Measurements from ENCODE around the gene FRMD6. TPM values are rescaled to one million over a fixed set of nuclear protein-coding genes. Genes with fewer than 3 reads are reported as not detected.

Gene FRMD6
- total RNA-seq = 1 to 10 TPM; 3.4 to 3.9 TPM

DNA sequence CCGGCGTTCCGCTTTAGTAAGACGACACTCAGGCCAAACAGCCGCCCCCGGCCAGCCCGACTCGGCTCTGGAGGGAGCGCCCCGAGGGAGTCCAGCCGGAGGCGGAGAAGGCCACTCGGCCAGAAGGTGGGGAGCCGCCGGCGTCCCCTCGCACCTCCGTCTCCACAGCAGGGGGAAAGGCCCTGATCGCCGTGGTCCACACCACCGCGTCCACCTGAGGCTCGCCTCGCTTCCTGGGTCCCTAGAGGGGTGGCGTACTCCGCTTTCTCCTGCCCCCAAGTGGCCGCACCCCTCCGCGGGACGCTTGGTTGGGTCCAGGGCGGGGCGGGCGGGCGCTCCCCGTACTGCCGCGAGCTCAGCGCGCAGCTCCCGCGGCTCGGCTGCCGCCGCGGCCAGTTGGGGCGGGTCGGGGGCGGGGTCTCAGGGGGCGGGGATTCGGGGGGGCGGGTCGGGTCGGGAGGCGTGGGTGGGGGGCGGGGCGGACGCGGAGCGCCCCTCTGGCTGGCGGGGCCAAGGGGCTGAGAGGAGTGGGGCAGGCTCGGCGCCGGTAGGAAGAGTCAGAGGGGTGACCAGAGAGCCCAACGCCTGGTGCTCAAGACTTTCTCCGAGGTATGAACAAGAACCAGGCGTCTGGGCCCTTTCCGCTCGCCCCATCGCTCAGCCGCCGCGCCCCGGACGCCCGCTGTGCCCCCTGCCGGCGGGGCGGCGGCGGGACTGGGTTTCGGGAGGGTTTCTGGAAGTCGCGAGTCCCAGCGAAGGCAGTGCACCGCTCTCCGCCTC, at the start of gene FRMD6:
TSS of gene FRMD6 (plus strand) at position 523 of the 780 bp plus-strand sequence. CDS start 37,927 bp downstream, outside the sequence.
- Mint-ChIP-seq H3K27ac (peak within 1 kb of the TSS; percentile 73), H3K9me3 (no peaks in the 10 kb centered on the region), H3K4me1 (peaks cover 20% of the 10 kb centered on the region), H3K4me3 (peak within 1 kb of the TSS; percentile 83), H3K36me3 (no peaks in the 10 kb centered on the region), H3K27me3 (peaks cover 25% of the 10 kb centered on the region)
- DNase-seq = peak; percentile 83

DNA sequence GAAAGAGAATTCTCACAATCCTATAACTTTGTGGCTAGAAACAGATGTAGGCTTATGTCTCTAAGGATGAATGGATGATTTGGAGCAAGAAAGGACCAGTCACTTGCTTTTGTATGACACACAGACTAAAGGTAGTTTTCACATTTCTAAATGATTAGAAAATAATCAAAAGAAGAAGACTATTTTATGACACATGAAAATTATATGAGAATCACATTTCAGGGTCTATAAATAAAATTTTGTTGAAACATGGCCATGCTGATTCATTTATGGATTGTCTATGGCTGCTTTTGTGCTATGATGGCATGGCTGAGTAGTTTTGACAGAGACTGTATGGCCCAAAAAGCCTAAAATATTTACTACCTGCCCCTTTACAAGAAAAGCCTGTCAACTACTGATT, 49.4 kb upstream of the FRMD6 start:
- Mint-ChIP-seq H3K36me3 (no peaks in the 10 kb centered on the region), H3K4me3 (no peak overlapping the region), H3K4me1 (no peaks in the 10 kb centered on the region), H3K27ac (no peak overlapping the region), H3K27me3 (peaks cover 13% of the 10 kb centered on the region), H3K9me3 (no peaks in the 10 kb centered on the region)
- no peak for DNase-seq

GRCh38 chr14:51603495-51603894, 48.2 kb upstream of the FRMD6 start:
- no peaks in the 10 kb centered on the region for H3K9me3 Mint-ChIP-seq
- H3K4me1 Mint-ChIP-seq = no peaks in the 10 kb centered on the region
- H3K27ac Mint-ChIP-seq = no peak overlapping the region
- H3K36me3 Mint-ChIP-seq = no peaks in the 10 kb centered on the region
- H3K27me3 Mint-ChIP-seq = peaks cover 13% of the 10 kb centered on the region
- no peak overlapping the region for H3K4me3 Mint-ChIP-seq
- no peak for DNase-seq

DNA sequence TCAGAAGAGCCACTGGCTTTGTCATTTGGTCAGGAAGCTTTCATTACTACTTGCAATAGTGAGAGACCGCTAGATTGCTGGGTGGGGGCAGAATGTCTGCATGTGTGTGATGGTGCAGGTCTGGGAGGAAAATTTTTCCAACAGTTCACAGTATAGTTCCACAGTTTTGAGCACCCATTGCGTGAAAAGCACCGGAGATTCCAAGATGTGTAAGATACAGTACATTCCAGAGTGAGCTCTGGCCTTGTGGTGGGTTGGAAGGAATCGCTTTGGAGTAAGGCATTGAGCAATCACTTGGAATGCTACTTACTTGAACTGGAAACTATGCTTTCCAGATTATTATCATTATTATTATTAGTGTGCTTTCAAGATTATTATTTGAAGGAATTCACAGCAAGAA, 47.6 kb upstream of the FRMD6 start:
- no peak for DNase-seq
- H3K4me1 Mint-ChIP-seq = no peaks in the 10 kb centered on the region
- peaks cover 14% of the 10 kb centered on the region for H3K27me3 Mint-ChIP-seq
- no peaks in the 10 kb centered on the region for H3K9me3 Mint-ChIP-seq
- H3K36me3 Mint-ChIP-seq = no peaks in the 10 kb centered on the region
- H3K27ac Mint-ChIP-seq = no peak overlapping the region
- no peak overlapping the region for H3K4me3 Mint-ChIP-seq

DNA sequence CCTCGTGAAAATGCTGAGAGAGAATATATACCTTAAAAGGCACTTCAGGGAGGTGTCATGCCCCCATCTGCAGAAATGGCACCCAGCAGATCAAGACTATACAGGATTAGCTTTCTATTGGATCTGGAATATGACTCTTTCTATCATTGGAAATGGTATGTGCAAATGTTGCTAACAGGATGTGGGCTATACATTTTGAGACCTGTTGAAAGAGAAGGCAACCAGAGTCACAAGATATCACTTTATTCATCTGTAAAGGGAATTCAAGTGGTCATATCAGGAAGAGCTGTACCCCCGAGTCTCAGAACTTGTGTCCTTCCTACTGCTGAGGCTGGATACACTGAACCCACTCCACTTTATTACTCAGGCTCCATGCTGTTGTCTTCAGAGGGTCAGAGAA, 46.1 kb upstream of the FRMD6 start:
- no peaks in the 10 kb centered on the region for H3K9me3 Mint-ChIP-seq
- no peak overlapping the region for H3K27ac Mint-ChIP-seq
- H3K27me3 Mint-ChIP-seq = peaks cover 7% of the 10 kb centered on the region
- no peak overlapping the region for H3K4me3 Mint-ChIP-seq
- no peaks in the 10 kb centered on the region for H3K36me3 Mint-ChIP-seq
- no peaks in the 10 kb centered on the region for H3K4me1 Mint-ChIP-seq
- no peak for DNase-seq

GRCh38 chr14:51607711-51608110, 44.0 kb upstream of the FRMD6 start:
- H3K36me3 Mint-ChIP-seq = no peaks in the 10 kb centered on the region
- H3K27ac Mint-ChIP-seq = no peak overlapping the region
- peaks cover 7% of the 10 kb centered on the region for H3K27me3 Mint-ChIP-seq
- no peak overlapping the region for H3K4me3 Mint-ChIP-seq
- H3K9me3 Mint-ChIP-seq = no peaks in the 10 kb centered on the region
- DNase-seq = no peak
- H3K4me1 Mint-ChIP-seq = peaks cover 7% of the 10 kb centered on the region

DNA sequence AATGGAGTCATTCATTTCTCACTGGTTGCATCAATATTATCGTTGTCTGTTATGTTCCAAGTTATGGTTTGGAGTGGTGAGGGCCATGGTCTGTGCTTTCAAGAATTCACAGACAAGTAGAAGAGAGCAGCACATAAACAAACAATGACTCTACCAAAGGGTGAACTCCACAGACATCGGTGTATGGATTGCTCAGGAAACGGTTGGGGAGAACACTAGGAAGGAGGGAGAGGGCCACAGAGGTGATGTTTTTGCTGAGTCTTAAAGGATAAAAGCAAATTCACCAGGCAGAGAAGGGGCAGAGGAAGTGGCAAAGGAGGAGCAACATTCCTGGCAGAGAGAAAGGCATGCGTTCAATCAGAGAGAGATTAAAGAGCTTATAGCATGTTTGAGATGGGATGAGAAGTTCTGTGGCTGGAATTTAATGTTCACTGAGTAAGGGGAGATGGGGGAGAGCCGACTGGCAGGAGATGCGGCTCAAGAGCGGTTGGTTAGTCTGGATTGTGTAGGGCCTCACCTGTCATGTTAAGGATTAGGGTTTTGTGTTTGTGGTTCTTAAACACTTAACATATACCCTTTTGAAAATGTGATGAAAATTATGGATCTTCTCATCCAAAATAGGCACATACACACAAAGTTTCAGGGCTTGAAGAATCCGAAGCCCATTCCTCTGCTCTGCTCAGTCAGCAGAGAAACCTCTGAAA, 42.3 kb upstream of the FRMD6 start:
- Mint-ChIP-seq H3K9me3 (no peaks in the 10 kb centered on the region), H3K4me3 (no peak overlapping the region), H3K27ac (no peak overlapping the region), H3K27me3 (peaks cover 7% of the 10 kb centered on the region), H3K36me3 (no peaks in the 10 kb centered on the region), H3K4me1 (peaks cover 8% of the 10 kb centered on the region)
- no peak for DNase-seq

DNA sequence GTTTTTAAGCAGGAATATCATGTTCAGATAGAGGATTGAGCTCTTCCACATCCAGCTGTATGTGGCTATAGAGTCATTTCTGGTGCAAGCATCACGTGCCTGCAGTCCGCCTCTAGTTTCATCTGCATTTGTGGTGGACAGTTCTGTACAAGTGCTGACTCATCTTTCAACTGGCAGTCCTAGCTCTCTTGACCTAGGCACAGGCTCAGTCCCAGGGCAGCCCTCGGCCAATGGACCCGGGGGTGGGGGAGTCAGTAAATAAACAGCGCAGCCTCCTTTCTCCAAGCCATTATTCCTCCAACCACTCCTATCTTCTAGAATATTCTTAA, 41.8 kb upstream of the FRMD6 start:
- no peak overlapping the region for H3K27ac Mint-ChIP-seq
- no peak overlapping the region for H3K4me3 Mint-ChIP-seq
- H3K4me1 Mint-ChIP-seq = peaks cover 8% of the 10 kb centered on the region
- H3K9me3 Mint-ChIP-seq = no peaks in the 10 kb centered on the region
- H3K27me3 Mint-ChIP-seq = peaks cover 4% of the 10 kb centered on the region
- no peak for DNase-seq
- H3K36me3 Mint-ChIP-seq = no peaks in the 10 kb centered on the region

GRCh38 chr14:51610771-51611170, 40.9 kb upstream of the FRMD6 start:
- DNase-seq = no peak
- Mint-ChIP-seq H3K36me3 (no peaks in the 10 kb centered on the region), H3K27me3 (peaks cover 4% of the 10 kb centered on the region), H3K4me3 (no peak overlapping the region), H3K4me1 (peaks cover 8% of the 10 kb centered on the region), H3K27ac (no peak overlapping the region), H3K9me3 (no peaks in the 10 kb centered on the region)

DNA sequence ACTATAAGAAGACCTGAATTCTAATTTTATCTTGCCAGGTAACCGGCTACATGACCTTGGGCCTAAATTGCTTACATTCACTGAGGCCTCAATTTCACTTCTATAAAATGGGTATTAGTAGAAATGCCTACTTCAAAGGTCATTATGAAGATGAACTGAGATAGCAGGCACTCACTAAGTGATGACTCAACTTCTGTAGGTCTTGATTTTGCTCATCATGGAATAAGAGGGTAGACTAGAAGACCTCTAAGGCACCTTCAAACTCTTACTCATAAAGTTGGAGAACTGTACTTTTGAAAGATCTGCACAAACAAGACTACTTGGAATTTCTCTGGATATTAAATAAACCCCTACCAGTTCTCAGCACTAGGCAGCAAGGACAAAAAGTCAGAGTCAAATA, 39.3 kb upstream of the FRMD6 start:
- H3K4me3 Mint-ChIP-seq = no peak overlapping the region
- peaks cover 8% of the 10 kb centered on the region for H3K4me1 Mint-ChIP-seq
- H3K9me3 Mint-ChIP-seq = no peaks in the 10 kb centered on the region
- no peak for DNase-seq
- no peaks in the 10 kb centered on the region for H3K36me3 Mint-ChIP-seq
- H3K27ac Mint-ChIP-seq = no peak overlapping the region
- peaks cover 4% of the 10 kb centered on the region for H3K27me3 Mint-ChIP-seq

DNA sequence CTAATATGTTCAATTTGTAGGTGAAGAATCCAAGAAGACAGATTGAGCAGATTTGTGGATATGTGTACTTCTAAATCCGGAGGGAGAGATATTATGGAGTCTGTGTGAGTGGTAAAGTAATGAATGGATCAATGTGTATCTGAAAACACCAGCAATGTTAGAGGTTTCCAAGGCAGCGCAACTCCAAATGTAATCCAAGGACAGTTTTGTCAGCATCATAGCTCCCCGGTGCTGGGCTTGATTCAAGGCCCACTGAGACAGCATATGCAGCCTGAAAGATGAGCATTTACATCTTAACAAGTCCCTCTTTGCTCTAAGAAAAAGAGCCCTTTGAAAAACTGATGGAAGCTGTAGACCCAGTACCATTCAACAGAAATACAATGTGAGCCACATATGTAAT, 38.3 kb upstream of the FRMD6 start:
- no peak overlapping the region for H3K27ac Mint-ChIP-seq
- H3K27me3 Mint-ChIP-seq = peaks cover 3% of the 10 kb centered on the region
- H3K36me3 Mint-ChIP-seq = no peaks in the 10 kb centered on the region
- DNase-seq = no peak
- peaks cover 8% of the 10 kb centered on the region for H3K4me1 Mint-ChIP-seq
- no peak overlapping the region for H3K4me3 Mint-ChIP-seq
- no peaks in the 10 kb centered on the region for H3K9me3 Mint-ChIP-seq

DNA sequence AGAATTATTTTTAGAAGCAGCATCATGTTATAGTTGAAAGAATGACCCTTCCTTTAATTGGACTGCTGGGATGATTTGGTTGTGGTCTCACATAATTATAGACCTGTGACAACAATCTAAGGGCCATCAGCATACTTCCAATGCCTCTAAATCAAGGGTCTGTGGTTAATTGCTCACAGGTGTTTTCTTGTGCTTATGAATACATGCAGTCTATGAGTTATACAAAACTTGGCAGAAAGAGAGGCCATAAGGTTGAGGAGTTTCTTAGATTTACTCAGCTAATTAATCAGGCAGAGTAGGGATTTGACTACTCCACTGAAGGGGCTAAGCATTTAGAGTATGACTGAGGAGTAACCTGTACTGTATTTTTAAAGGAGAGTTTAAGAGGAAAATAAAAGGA, 37.0 kb upstream of the FRMD6 start:
- Mint-ChIP-seq H3K27me3 (no peaks in the 10 kb centered on the region), H3K27ac (no peak overlapping the region), H3K4me1 (peaks cover 8% of the 10 kb centered on the region), H3K4me3 (no peak overlapping the region), H3K9me3 (no peaks in the 10 kb centered on the region), H3K36me3 (no peaks in the 10 kb centered on the region)
- DNase-seq = no peak

DNA sequence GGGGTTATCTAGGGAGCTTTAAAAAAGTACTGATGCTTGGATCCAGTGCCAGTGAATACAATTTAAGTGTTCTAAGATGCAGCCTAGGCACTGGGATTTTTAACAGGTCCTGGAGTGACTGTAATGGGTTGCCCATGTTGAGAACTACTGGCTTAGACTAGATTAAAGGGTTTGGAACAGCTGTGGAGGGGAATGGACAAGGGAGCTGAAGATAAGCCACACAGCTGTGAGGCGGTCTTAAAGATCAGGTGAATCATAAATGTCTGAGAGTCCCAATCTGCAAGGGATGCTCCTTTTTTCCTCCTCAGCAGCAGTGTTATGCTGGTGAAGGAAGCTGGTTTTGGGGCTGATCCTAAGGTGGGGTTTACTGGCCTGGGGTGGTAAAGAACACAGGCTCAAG, 35.5 kb upstream of the FRMD6 start:
- no peak overlapping the region for H3K27ac Mint-ChIP-seq
- no peaks in the 10 kb centered on the region for H3K36me3 Mint-ChIP-seq
- DNase-seq = no peak
- no peak overlapping the region for H3K4me3 Mint-ChIP-seq
- H3K27me3 Mint-ChIP-seq = no peaks in the 10 kb centered on the region
- H3K9me3 Mint-ChIP-seq = no peaks in the 10 kb centered on the region
- H3K4me1 Mint-ChIP-seq = peaks cover 8% of the 10 kb centered on the region

DNA sequence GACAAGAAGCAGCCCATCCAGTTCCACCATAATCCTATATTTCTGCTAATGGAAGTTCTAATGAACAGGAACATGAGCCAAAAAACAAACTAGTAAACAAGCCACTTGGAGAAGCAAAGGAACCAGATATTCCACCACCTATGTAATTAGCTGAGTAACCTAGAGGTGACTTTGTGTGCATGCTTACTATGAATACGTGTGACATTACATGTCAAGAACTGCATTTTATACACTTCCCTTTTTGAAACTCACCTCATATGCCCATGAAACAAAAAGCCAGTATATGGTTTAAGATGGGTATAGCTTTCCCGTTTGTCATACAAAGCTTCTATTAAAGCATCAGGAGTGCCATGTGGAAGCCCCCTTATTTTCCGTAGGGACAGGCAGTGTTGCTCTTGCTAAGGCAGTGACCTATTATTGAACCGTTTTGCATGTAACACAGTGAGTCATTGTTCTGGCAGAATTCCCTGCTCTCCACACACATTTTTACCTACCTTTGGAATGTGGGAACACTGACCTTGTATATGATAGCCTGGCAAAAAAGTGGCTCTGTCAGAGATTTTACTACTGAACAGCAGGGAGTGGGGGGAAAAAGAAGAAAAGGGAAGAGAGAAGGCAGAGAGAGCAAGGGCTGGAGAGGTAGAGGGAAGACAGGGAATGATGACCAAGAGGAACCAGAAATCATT, 34.8 kb upstream of the FRMD6 start:
- Mint-ChIP-seq H3K4me1 (peaks cover 8% of the 10 kb centered on the region), H3K4me3 (no peak overlapping the region), H3K36me3 (no peaks in the 10 kb centered on the region), H3K27me3 (no peaks in the 10 kb centered on the region), H3K9me3 (no peaks in the 10 kb centered on the region), H3K27ac (no peak overlapping the region)
- no peak for DNase-seq

GRCh38 chr14:51619561-51619960, 32.1 kb upstream of the FRMD6 start:
- Mint-ChIP-seq H3K9me3 (no peaks in the 10 kb centered on the region), H3K27me3 (no peaks in the 10 kb centered on the region), H3K4me3 (no peak overlapping the region), H3K4me1 (no peaks in the 10 kb centered on the region), H3K27ac (no peak overlapping the region), H3K36me3 (no peaks in the 10 kb centered on the region)
- no peak for DNase-seq

All from activated naive CD8-positive, alpha-beta T cell treated with anti-CD3 and anti-CD28 coated beads for 36 hours (primary cell).